Measurements from ENCODE around the gene MUL1.
"Not testable (repeated sequence)": the region's sequence is repeated elsewhere in the genome, so short reads cannot be mapped to it uniquely, and the experiment has no call there.

The MUL1 gene

GRCh38 chr1:20507564-20508410 lies at the start of gene MUL1:
Gene MUL1 (minus strand): TSS chr1:20508151. CDS start chr1:20508024, 127 bp downstream.
- peak; percentile 93 for DNase-seq

- DNase-seq, result no peak
Measured at GRCh38 chr1:20555758-20556120, 47.8 kb upstream of the MUL1 start.

GRCh38 chr1:20555025-20555757 lies 47.2 kb upstream of the MUL1 start:
- no peak for DNase-seq

- DNase-seq, result no peak
Measured at GRCh38 chr1:20552728-20553445, 44.9 kb upstream of the MUL1 start.

GRCh38 chr1:20551945-20552727 lies 44.2 kb upstream of the MUL1 start, which contains the start of gene FAM43B:
Gene FAM43B (plus strand): TSS chr1:20552573. CDS start chr1:20552974, 401 bp downstream.
- peak; percentile 8 for DNase-seq

GRCh38 chr1:20551161-20551560 lies 43.2 kb upstream of the MUL1 start:
- no peak for DNase-seq

- DNase-seq, result no peak
Measured at GRCh38 chr1:20546637-20547036, 38.7 kb upstream of the MUL1 start.

- DNase-seq, result no peak
Measured at GRCh38 chr1:20540281-20540680, 32.3 kb upstream of the MUL1 start.

- no peak for DNase-seq
Measured at GRCh38 chr1:20538760-20539551, 31.0 kb upstream of the MUL1 start.

GRCh38 chr1:20538227-20538626 lies 30.3 kb upstream of the MUL1 start:
- no peak for DNase-seq

- DNase-seq, result no peak
Measured at GRCh38 chr1:20534659-20535417, 26.9 kb upstream of the MUL1 start.

GRCh38 chr1:20533635-20534034 lies 25.7 kb upstream of the MUL1 start:
- DNase-seq, result no peak

- DNase-seq, result no peak
Measured at GRCh38 chr1:20530901-20531300, 22.9 kb upstream of the MUL1 start.

GRCh38 chr1:20530306-20530705 lies 22.4 kb upstream of the MUL1 start:
- no peak for DNase-seq

- no peak for DNase-seq
Measured at GRCh38 chr1:20528221-20528620, 20.3 kb upstream of the MUL1 start.

GRCh38 chr1:20526267-20526666 lies 18.3 kb upstream of the MUL1 start:
- no peak for DNase-seq

GRCh38 chr1:20521960-20522861 lies 14.3 kb upstream of the MUL1 start:
- peak; percentile 59 for DNase-seq

- DNase-seq, result not testable (repeated sequence)
Measured at GRCh38 chr1:20519609-20520262, 11.8 kb upstream of the MUL1 start.
